GM19023 (cell line): ENCODE results near the gene SULF2.

Experiments used
- ATAC-seq: cut with Tn5 transposase; IDR thresholded peaks from one replicate; pipeline ENCODE4 v1.9.1; 2021; ENCODE audit warnings: mild to moderate bottlenecking, moderate library complexity; ENCODE audit not compliant: unreplicated experiment

SULF2 gene

DNA sequence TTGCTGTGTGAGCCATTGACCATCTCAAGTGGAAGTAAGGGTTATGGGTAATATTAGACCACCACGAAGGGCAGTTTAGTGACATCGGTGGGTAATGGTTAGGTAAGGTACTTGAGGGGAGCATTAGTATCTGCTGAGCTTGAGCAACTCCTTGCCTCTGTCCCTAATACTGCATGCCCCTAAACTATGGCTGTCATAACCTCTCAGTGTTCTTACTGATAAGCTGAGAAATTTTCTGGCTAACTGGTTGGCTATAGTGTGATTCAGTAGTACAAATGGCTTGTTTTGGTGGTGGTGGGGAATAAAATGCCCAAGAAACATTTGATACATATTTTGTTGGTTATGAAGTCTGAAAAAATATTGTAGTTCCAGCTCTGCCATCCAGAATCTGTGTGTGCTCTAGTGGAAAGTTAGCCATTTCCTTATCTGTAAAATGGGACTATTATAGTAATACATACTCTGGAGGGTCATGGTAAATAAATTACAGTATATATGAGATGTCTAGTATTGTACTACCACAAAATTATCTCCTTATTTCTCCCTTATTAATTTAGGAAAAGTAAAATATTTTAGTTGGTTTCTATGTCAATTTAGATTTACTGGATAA is 170.5 kb downstream of the SULF2 start:
- ATAC-seq: no peak

DNA sequence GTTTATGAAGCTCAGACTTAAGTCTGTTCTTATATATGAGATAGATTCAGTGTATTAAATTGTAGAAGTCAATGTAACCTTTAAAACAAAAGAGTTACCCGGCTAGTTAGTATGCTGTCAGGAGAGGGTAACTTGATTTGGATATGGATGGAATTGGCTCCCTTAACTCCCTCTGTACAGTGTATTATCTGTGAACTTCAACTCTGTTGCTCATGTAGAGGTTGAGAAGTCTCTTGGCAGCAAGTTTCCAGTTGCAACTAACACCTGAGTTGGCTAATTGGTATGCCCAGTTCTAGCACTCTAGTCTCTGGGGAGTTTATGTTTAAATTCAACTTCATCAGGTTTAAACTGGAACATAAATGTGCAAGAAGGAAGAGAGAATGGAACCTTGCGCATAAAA is 172.6 kb downstream of the SULF2 start:
- ATAC-seq: no peak

GRCh38 chr20:47611785-47612184 is 173.5 kb downstream of the SULF2 start:
- ATAC-seq: no peak

DNA sequence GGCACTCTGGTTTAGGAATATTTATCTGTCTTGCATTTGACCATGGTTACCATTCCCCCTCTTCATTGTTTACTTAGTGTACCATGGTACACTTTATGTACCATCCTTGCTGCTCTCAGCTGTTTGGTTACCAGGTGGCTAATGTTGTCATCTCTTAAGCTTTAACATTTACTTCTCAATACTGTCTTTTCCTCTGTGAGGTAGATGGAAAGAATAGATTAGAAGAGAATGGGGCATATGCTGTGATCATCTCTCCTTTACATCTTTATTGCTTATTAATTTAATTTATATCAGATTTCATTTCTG is 174.4 kb downstream of the SULF2 start:
- no peak for ATAC-seq

- ATAC-seq: no peak
Observed at GRCh38 chr20:47610247-47610944, 174.9 kb downstream of the SULF2 start.

GRCh38 chr20:47609001-47609400 is 176.3 kb downstream of the SULF2 start:
- no peak for ATAC-seq
